DMS153 (cell line): Measurements from ENCODE around the gene GPBAR1.
"Not testable (repeated sequence)": the region's sequence is repeated elsewhere in the genome, so short reads cannot be mapped to it uniquely, and the experiment has no call there.

Source experiments
- DNase-seq: peaks from one replicate; lab custom pipeline; 2025; lab: John Stamatoyannopoulos, UW

GPBAR1 gene

DNA sequence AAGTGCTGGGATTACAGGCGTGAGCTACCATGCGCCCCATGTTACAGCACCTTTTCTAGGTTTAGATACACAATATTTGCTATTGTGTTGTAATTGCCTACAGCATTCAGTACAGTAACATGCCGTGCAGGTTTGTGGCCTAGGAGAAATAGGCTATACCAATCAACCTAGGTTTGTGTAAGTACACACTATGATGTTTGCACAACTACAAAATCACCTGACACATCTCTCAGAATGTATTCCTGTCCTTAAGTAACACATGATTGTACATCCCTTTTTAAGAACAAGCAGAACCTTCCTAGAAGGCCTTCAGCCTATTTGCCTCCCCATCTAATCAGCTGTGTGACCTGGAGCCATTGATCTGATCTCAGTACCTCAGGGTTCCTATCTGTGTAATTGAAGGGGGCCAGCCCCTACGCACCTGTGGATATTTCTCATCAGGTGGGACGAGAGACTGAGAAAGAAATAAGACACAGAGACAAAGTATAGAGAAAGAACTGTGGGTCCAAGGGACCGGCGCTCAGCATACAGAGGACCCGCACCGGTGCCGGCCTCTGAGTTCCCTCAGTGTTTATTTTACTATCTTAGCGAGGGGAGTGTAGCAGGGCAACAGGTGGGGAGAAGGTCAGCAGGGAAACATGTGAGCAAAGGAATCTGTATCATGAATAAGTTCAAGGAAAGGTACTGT lies 50.2 kb downstream of the GPBAR1 start:
- DNase-seq, result no peak

DNA sequence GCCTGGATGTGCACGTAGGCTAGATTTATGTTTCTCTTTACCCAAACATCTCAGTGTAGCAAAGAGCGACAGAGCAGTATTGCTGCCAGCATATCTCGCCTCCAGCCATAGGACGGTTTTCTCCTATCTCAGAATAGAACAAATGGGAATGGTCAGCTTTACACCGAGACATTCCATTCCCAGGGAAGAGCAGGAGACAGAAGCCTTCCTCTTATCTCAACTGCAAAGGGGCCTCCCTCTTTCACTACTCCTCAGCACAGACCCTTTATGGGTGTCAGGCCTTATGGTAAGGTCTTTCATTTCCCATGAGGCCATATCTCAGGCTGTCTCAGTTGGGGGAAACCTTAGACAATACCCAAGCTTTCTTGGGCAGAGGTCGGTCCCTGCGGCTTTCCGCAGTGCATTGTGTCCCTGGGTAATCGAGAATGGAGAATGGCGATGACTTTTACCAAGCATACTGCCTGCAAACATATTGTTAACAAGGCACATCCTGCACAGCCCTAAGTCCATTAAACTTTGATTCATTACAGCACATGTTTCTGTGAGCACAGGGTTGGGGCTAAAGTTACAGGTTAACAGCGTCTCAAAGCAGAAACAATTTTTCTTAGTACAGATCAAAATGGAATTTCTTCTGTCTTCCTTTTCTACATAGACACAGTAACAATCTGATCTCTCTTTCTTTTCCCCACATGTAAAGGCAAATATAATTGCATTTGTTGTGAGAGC lies 50.9 kb downstream of the GPBAR1 start:
- not testable (repeated sequence) for DNase-seq

- no peak for DNase-seq
Observed at GRCh38 chr2:218312267-218312756, 51.5 kb downstream of the GPBAR1 start.

DNA sequence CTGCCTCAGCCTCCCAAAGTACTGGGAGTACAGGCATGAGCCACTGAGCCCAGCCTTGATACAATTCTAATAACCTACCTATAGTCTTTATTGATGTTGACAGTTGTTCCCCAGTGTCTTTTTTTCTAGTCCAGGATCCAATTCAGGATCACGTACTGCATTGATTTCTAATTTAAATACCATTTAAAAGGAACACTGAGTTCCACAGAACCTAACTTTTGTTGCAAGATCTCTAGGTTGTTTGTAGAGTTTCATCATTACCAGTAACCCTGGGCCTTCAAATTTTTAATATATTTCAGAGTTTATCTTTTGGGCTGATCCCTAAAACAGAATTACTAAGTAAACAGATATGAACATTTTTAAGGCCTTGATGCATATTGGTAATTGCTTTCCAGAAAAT lies 52.5 kb downstream of the GPBAR1 start:
- DNase-seq, result no peak
